Superior temporal gyrus (tissue), 1 donor: ENCODE results near the gene NFIX.

Experiments
- DNase-seq: peaks from one replicate; pipeline ENCODE4 v3.0.0-alpha.2; 2016; ENCODE audit errors: extremely low spot score

The NFIX gene

GRCh38 chr19:13007292-13008045 lies 12.2 kb downstream of the NFIX start:
- DNase-seq: no peak

DNA sequence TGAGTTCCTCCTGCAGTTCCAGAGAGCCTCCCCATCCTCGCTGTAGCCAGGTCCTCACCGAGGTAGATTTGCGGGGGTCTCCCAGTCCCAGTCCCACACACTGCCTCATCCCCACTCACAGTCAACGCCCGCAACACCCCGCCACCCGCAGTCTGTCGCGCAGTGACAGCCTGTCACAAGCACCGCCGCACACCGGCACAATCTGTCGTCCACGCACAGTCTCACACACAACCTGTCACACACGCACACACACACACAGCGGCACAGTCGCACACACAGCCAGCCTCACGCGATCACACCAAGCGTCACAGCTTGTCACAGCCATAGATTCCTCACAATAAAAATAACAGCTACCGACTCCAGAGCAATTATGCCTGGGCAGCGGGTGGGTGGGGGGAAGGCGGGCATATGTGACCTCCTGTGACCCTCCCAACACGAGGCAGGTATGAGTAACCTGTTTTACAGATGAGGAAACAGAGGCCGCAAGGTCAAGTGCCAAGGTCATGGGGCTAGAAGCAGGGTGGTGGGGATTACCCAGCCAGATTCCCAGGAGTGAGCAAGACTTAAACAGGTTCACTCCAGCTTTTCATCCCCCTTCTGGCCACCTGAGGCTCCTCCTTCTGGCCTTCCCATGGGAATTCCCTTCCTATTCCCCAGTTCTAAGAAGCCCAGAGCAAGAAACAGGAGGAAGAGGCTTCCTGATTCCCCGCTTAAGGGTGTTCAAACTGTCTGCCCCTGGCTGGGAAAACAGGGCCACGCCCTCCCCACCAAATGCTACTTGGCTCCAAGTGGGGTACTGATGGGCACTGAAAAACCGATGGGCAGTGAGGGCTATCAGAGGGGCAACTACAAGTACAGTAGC lies 13.9 kb downstream of the NFIX start:
- no peak for DNase-seq

DNA sequence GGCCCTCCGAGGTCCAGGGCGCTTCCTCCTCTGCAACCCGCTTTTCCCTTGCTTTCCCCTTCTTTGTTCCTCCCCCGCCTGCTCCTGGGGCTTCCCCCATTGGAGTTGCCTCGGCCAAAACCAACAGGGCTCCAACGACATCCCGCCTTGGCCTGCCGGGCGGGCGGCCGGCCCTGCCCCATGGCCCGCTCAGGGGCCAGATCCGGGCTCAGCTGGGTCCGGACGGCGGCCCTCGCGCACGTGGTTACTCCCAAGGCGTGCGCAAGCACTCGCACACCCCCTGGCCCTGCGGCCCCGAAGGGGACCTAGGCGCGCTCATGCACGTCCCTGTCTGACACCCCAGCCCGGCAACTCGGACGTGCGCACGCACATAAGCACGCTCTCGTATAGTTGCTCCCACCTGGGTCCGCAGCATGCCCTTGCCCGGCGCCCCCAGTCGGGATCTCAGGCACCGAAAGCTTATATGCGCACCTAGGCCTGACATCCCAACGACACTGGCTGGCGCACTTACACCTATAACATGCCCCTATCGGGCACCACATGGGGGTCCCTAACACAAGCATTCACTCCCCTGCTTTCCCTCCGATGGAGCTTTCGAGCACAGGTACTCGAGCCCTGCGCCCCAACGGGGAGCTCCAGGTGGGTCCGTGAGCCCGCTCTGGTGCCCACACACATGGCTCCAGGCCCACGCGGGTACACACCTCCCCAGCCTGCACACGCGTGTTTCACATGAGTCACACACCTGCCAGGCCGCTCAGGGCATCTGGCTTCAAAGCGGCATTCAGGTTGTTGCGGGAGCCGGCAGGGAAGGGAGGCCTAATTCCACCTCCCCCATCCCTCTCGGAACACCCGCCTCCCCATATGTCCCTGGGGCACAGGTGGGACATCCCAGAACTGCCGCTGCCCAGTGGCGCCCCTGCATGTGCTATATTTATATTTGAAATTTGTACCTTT lies 15.0 kb downstream of the NFIX start:
- no peak for DNase-seq

DNA sequence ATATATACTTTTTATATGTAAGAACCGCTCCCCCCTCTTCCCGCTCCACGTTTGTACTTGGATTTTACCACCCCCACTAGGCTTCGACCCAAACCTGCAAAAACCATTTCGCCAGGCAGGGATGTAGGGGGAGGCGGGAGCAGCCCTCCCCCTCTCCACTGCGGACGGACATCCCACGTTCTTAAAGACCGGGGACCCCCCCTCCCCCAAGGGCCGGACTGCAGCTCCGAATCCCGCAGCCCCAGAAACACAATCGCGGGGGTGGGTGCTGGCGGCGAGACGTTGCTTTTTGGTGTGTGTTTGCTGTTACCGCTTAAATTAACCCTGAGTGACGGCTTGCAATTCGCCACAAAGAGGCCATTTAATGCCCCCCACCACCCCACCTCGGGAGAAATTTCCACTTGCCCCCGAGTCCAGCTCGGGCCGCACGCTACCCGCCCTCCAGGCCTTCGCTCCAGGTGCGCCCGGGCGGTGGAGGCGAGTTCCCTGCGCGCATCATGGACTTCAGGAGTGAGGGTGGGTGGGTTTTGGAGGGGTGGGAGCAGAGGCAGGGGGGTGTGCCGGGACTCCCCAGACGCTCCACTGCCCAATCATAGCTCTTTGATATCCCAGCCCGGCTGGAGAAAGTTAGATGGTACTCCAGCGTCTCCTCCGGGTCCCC lies 15.8 kb downstream of the NFIX start:
- no peak for DNase-seq

DNA sequence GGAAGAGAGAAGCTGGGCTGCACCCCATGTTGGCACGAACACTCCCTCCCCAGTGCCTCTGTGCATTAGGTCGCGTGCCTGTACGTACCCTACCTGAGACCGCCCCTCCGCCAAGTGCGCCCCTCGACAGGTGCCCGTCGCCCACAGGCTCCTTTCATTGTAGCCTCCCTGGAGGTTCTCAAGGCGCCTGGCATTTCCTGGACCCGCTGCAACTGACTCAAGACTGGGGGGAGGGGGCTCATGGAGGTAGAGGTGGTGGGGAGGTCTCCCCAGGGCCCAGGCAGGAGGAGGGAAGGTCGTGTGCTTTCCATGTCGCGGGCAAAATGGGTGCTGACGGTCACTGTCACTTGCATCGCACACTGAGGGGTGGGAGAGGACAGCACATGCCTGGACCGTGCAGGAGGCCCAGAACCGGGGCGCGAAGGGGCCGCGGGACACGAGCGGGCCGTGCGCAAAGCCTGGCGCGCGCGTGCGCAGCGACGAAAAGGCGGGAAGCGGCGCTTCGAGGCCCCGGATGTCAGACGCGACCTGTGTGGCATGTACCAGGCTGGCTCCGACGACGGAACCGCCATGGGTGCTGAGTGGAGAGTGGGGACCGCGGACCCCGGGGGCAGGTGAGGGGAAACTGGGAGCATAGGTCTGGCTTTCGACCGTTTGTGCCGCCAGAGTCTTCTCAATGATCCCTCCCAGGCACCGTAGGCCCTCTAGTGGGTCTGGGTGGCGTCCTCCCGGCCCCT lies 16.5 kb downstream of the NFIX start:
- no peak for DNase-seq

DNA sequence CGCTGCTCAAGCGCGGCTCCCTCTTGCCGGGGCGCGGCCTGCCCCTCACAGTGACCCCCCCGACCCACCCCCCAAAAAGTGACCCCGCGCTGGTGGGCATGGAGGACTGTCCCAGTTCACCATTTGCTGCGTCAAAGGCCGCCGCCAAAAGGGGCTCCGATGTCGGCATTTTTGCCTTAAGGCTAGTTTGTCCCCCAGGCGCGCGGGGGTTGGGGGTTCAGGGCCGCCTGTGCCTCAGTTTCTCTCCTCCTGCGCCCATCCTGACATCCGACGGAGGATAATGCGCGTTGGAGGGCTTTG lies 17.1 kb downstream of the NFIX start:
- DNase-seq: no peak

DNA sequence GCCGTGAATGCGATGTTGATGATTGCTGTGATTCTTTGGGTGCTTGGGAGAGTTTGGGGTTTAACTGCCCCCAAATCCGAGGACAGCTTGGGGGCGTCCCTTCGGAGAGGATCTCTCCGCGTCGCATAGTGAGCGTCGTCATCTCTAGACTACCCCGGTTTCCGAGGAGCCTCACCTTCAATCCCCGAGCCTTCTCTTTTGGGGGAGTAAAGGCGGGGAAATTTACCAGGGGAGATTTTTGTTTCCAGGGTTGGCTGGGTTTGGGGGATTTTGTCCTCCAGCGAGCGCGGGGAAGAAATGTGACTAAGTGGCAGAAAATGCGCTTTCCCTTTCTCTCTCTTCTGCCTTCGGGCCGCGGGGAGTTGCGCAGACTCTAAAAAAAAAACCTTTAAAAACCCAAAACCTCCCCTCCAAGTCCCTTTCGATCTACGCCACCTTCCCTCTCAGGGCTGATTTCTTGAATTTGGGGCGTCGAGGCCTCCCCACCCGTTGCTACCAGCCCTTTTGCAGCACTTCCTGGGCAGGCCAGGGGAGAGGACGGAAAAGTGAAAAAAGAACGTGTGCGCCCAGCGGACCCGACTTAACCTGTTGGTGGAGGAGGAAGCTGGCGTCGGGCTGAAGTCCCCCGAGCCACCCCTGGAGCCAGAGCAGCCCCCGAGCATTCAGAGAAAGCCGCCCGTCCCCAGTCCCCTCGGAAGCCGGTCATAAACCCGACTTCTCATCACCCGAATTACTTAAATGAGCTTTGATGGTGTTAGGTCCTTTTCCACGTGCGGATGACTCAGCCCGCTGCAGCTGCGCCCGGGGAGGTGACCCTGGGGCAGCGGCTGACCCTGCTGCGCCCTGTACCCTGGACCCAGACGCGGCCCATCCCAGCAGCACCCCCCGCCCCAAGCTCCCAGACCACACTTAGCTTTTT lies 17.7 kb downstream of the NFIX start:
- no peak for DNase-seq

- peak; percentile 79 for DNase-seq
Observed at GRCh38 chr19:13013649-13014048, 18.4 kb downstream of the NFIX start.

- peak; percentile 73 for DNase-seq
Observed at GRCh38 chr19:13014101-13014920, 19.0 kb downstream of the NFIX start.

DNA sequence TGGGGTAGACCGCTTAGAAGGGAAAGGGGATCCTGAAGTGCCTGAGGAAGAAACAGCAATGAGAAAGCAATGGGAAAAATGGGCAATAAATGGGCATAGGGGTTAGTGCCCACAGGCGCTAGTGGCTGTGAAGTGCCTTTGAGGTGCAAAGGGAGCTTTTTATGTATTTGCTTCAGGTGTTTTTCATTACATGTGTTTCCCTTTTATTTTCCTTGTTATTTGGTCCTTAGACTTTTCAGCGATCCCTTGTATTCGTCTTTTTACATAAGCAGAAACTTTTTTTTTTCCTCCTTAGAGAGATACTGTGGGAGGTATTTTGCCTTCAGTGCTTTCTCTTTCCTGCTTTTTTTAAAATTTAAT lies 19.6 kb downstream of the NFIX start:
- DNase-seq: peak; percentile 69

- DNase-seq: peak; percentile 47
Observed at GRCh38 chr19:13015361-13016223, 20.3 kb downstream of the NFIX start.

DNA sequence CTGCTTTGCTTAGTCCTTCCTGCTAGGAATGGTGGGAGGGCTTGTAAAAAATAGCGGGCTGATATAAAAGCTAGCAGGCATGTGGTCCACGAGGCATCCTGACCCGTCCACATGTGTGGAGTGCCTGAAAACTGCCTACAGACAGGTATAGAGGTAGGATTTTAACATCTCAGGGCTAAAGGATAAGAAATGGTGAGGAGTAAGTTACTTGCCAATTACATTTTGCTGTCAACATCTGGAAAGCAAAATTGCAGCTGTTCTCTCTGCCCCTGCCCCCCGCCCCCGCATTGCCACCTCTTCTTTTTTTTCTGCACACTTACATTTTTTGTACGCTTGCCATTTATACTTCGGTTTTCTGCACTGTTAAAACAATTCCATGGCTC lies 21.0 kb downstream of the NFIX start:
- no peak for DNase-seq

GRCh38 chr19:13016628-13017305 lies 21.5 kb downstream of the NFIX start:
- DNase-seq: peak; percentile 83

- DNase-seq: peak; percentile 75
Observed at GRCh38 chr19:13017306-13018034, 22.2 kb downstream of the NFIX start.

DNA sequence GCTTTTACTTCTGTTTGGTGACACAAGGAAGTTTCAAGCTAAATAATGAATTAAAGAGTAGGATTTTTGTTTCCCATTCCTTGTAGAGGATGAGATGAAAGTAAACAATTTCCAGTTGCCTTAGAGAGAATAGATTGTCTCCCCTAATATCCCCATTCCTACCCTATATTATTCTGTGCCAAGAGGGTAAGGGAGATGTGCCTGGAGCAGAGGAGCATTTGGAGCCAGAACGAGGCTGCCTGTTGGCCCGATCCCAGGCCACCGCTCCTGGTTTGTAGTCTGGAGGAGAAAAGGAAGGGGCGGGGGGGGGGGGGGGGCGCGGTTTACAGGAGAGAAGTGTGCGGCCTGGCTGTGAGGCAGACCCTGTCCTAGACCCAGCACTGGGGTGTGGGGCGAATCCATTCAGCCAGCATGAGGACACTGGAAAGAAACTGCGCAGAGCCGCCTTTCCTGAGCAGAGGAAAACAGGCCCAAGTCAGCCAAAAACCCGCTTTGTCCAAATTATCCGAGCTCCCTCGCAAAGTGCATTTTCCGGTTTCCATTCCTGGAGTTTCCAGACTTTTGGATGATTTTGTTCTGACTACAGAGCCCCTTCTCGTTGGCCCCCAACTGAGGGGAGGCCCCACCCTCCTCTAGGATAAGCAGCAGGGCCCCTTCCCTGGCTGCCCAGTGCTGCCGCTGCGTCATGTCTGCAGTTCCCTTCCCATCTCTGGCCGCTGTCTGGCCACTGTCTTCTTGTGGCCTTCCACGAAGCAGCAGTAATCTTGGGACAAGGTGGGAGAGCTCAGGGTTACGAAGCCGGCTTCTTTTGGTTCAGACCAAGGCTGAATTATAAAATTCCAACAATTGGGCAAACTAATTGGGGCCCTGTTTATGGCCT lies 23.0 kb downstream of the NFIX start:
- peak; percentile 71 for DNase-seq

GRCh38 chr19:13019332-13019731 lies 24.1 kb downstream of the NFIX start:
- DNase-seq: peak; percentile 47
